Measurements from ENCODE around the gene PRICKLE2.

GRCh38 chr3:64080616-64081234 lies 144.5 kb downstream of the PRICKLE2 start:
- TF ChIP-seq, protein P1, sequence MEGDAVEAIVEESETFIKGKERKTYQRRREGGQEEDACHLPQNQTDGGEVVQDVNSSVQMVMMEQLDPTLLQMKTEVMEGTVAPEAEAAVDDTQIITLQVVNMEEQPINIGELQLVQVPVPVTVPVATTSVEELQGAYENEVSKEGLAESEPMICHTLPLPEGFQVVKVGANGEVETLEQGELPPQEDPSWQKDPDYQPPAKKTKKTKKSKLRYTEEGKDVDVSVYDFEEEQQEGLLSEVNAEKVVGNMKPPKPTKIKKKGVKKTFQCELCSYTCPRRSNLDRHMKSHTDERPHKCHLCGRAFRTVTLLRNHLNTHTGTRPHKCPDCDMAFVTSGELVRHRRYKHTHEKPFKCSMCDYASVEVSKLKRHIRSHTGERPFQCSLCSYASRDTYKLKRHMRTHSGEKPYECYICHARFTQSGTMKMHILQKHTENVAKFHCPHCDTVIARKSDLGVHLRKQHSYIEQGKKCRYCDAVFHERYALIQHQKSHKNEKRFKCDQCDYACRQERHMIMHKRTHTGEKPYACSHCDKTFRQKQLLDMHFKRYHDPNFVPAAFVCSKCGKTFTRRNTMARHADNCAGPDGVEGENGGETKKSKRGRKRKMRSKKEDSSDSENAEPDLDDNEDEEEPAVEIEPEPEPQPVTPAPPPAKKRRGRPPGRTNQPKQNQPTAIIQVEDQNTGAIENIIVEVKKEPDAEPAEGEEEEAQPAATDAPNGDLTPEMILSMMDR (IDR thresholded peaks at IDR 0.05; ENCODE audit: insufficient read depth, low read depth, low read length) = no peak
- TF ChIP-seq EZH2 (IDR thresholded peaks at IDR 0.05; ENCODE audit: insufficient read depth, low read length) = no peak
